ENCODE results near the gene FGF14.

FGF14 gene

DNA sequence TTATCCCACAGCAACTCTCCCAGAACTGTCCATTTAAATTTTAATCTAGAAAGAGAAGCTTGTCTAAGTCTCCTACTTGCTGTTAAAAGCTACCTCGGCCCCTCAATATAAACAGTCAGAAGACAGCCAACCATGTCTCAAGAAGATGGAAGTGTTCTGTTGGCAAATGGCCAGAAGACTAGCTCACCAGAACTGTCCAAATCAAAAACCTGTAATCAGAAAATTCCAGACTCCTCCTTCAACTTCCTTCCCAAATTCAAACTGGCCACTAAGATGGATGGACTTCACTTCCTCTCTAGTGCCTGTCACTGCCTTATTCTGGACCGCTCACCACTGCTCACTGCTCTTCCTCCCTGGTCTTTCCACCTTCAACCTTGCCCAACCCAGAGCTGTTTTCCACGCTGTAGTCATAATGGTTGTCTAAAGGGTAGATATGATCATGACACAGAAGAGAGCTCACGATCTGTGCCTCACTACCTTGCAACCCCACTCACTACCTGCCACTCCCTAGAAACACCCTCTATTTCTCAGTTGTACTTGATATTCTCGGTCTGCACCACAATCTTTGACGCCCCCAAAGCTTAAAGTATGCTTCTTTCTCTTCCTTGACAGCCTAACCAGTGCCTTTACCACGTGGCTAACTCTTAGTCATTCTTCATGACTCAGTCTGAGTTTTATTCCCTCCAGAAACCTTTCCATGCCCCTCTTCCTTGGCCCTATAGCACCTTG, 9.2 kb downstream of the FGF14 start:
- TF ChIP-seq, protein P1, sequence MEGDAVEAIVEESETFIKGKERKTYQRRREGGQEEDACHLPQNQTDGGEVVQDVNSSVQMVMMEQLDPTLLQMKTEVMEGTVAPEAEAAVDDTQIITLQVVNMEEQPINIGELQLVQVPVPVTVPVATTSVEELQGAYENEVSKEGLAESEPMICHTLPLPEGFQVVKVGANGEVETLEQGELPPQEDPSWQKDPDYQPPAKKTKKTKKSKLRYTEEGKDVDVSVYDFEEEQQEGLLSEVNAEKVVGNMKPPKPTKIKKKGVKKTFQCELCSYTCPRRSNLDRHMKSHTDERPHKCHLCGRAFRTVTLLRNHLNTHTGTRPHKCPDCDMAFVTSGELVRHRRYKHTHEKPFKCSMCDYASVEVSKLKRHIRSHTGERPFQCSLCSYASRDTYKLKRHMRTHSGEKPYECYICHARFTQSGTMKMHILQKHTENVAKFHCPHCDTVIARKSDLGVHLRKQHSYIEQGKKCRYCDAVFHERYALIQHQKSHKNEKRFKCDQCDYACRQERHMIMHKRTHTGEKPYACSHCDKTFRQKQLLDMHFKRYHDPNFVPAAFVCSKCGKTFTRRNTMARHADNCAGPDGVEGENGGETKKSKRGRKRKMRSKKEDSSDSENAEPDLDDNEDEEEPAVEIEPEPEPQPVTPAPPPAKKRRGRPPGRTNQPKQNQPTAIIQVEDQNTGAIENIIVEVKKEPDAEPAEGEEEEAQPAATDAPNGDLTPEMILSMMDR (IDR thresholded peaks at IDR 0.05; ENCODE audit: borderline replicate concordance, insufficient read depth, low read depth, low read length), result no peak

DNA sequence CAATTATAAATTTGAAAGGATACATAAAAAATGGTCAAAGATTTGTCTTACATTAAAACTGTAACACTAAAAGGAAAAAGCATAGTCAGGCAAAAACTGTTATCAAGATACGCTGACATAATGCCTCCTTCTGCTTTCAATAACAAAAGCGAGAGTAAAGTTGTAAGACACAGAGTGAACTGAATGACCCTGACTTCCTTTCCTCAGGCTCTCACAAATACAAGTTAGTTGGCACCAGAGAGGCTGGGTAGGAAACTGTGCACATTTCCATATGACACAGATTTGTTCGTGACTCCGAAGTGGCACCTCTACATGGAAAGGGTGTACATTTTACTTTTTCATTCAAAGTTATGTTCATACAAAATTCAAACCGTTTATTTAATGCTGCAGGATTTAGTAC, 15.4 kb downstream of the FGF14 start:
- no peak overlapping the region for H3K4me3 ChIP-seq (ENCODE audit: low read depth, low read length)
- TF ChIP-seq, protein P1 (IDR thresholded peaks at IDR 0.05; ENCODE audit: borderline replicate concordance, insufficient read depth, low read depth, low read length), result no peak

More for the DNA sequence above, 9.2 kb downstream of the FGF14 start:
- H3K4me3 ChIP-seq (ENCODE audit: low read depth, low read length), result no peak overlapping the region

DNA sequence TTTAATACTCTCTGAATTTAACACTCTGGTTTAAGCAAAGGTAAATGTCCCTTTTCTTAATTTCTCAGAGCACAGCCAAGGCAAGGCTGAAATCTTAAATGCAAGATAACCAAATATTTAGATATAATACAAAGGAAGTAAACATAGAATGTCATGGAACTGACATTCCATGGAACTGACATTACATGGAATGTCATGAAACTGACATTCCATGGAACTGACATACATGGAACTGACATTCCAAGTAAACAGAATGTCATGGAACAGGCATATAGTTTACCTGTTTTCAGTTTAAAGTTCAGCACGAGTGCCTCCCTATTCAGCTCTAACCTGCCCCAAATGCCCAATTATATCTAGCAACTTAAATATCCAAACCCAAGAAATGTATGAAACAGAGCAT, 21.8 kb downstream of the FGF14 start:
- no peak overlapping the region for H3K4me3 ChIP-seq (ENCODE audit: low read depth, low read length)
- TF ChIP-seq, protein P1 (IDR thresholded peaks at IDR 0.05; ENCODE audit: borderline replicate concordance, insufficient read depth, low read depth, low read length), result no peak

GRCh38 chr13:102376318-102376717, 25.5 kb downstream of the FGF14 start:
- TF ChIP-seq, protein P1 (IDR thresholded peaks at IDR 0.05; ENCODE audit: borderline replicate concordance, insufficient read depth, low read depth, low read length), result no peak
- H3K4me3 ChIP-seq (ENCODE audit: low read depth, low read length), result no peak overlapping the region

GRCh38 chr13:102374726-102375125, 27.1 kb downstream of the FGF14 start:
- TF ChIP-seq, protein P1 (IDR thresholded peaks at IDR 0.05; ENCODE audit: borderline replicate concordance, insufficient read depth, low read depth, low read length), result no peak
- H3K4me3 ChIP-seq (ENCODE audit: low read depth, low read length), result no peak overlapping the region

DNA sequence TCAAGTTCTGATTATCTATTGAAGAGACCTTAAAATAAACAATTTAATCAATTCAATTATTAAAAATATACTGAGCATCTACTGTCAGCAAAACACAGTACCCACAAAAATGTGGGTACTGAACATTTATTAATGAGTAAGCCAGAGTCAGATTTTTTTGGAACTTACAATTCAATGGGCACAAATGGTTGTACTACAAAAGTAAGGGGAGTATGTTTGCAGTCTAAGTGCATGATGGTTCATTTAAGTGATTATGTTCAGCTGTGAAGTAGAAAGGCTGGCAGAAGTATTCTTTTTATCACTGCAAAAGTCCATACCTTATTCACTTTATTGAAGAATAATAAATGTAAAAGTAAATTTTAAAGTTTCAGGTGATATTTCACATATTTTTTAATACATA, 27.6 kb downstream of the FGF14 start:
- H3K4me3 ChIP-seq (ENCODE audit: low read depth, low read length), result no peak overlapping the region
- TF ChIP-seq, protein P1 (IDR thresholded peaks at IDR 0.05; ENCODE audit: borderline replicate concordance, insufficient read depth, low read depth, low read length), result no peak

GRCh38 chr13:102373221-102373620, 28.6 kb downstream of the FGF14 start:
- TF ChIP-seq, protein P1 (IDR thresholded peaks at IDR 0.05; ENCODE audit: borderline replicate concordance, insufficient read depth, low read depth, low read length), result no peak
- H3K4me3 ChIP-seq (ENCODE audit: low read depth, low read length), result no peak overlapping the region

All from GM12875 (cell line).